Type B pancreatic cell (in vitro differentiated cells): ENCODE measurements around the gene MCC. TPM values are rescaled to one million over a fixed set of nuclear protein-coding genes. Genes with fewer than 3 reads are reported as not detected.
"Not testable (repeated sequence)": the region's sequence is repeated elsewhere in the genome, so short reads cannot be mapped to it uniquely, and the experiment has no call there.

ENCODE experiments used
- DNase-seq: peaks from one replicate; pipeline ENCODE4 v3.0.0; 2021; ENCODE audit warnings: mixed read lengths; ENCODE audit not compliant: unreplicated experiment; ENCODE audit errors: extremely low spot score
- H3K27ac Mint-ChIP-seq: 2 replicates; pipeline ENCODE4 v1.8.0; 2021; ENCODE audit warnings: mild to moderate bottlenecking, mixed read lengths
- H3K27me3 Mint-ChIP-seq: 2 replicates; pipeline ENCODE4 v1.8.0; 2021; ENCODE audit warnings: mixed read lengths
- H3K36me3 Mint-ChIP-seq: 2 replicates; pipeline ENCODE4 v1.8.0; 2021; ENCODE audit warnings: mixed read lengths
- H3K4me1 Mint-ChIP-seq: one replicate; pipeline ENCODE4 v1.8.0; 2021; ENCODE audit warnings: mixed read lengths; ENCODE audit not compliant: unreplicated experiment
- H3K4me3 Mint-ChIP-seq: 2 replicates; pipeline ENCODE4 v1.8.0; 2021; ENCODE audit warnings: mild to moderate bottlenecking, mixed read lengths
- H3K9me3 Mint-ChIP-seq: 2 replicates; pipeline ENCODE4 v1.8.0; 2021; ENCODE audit warnings: mixed read lengths
- CTCF ChIP-seq: fragments of 200-600 bp; sonication (generic); conservative IDR thresholded peaks from 2 replicates; pipeline ENCODE4 v1.5.0; 2021; ENCODE audit warnings: antibody characterized with exemption, mild to moderate bottlenecking
- total RNA-seq: library from RNA; stranded (reverse); gene quantifications from 2 replicates; pipeline ENCODE4 v1.2.1, GENCODE V29; 2021; ENCODE audit warnings: low replicate concordance

Gene MCC
- total RNA-seq, 1 donor from 2014 or later = 24.0 TPM

- no peaks in the 10 kb centered on the region for H3K27me3 Mint-ChIP-seq
- peaks cover 25% of the 10 kb centered on the region for H3K36me3 Mint-ChIP-seq
- peaks cover under 1% of the 10 kb centered on the region for H3K9me3 Mint-ChIP-seq
- H3K4me3 Mint-ChIP-seq = no peak overlapping the region
- TF ChIP-seq CTCF = no peak
- DNase-seq = no peak
- H3K27ac Mint-ChIP-seq = no peak overlapping the region
- H3K4me1 Mint-ChIP-seq = peaks cover 10% of the 10 kb centered on the region
Observed at GRCh38 chr5:113082547-113082905, 405.7 kb downstream of the MCC start.

- no peak for TF ChIP-seq CTCF
- H3K27me3 Mint-ChIP-seq = no peaks in the 10 kb centered on the region
- DNase-seq = no peak
- peaks cover 5% of the 10 kb centered on the region for H3K9me3 Mint-ChIP-seq
- H3K36me3 Mint-ChIP-seq = peaks cover 31% of the 10 kb centered on the region
- peaks cover 10% of the 10 kb centered on the region for H3K4me1 Mint-ChIP-seq
- no peak overlapping the region for H3K4me3 Mint-ChIP-seq
- H3K27ac Mint-ChIP-seq = no peak overlapping the region
Observed at GRCh38 chr5:113081881-113082546, 406.2 kb downstream of the MCC start.

DNA sequence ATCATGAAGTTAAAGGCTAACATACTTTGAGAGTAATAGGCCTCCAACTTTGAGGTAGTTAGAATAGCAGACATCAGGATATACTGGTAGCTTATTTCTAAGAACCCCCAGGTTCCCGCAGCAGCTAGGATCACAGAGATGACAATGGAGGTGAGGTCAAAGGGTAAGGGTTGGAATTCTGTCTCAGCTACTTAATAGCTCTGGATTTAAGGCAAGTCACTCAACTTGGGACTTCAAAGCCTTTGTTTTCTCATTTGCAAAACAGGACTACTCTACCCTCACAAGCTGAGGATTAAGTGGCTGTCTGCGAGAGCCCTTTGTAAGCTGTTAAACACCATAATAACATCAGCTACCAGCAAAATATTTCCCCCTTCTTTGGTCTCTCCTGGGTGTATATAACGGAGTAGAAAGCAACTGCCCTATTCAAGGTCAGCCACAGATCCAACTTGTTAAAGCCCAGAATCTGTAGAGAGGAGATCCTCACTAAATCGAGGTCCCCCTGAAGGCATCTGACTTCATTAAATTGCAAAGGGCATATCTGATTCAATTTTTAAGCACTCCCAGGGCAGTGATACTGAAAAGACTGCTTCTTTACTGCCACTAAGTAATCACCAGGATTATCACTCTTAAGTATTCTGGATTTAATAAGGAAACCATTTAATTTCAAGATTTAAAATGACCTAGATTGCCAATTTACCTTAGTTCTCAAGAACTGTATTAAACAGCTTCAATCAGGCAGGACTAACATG is 407.0 kb downstream of the MCC start:
- TF ChIP-seq CTCF = no peak
- Mint-ChIP-seq H3K4me3 (no peak overlapping the region), H3K27me3 (no peaks in the 10 kb centered on the region), H3K27ac (no peak overlapping the region), H3K4me1 (peaks cover 10% of the 10 kb centered on the region), H3K36me3 (peaks cover 31% of the 10 kb centered on the region), H3K9me3 (peaks cover 5% of the 10 kb centered on the region)
- no peak for DNase-seq

DNA sequence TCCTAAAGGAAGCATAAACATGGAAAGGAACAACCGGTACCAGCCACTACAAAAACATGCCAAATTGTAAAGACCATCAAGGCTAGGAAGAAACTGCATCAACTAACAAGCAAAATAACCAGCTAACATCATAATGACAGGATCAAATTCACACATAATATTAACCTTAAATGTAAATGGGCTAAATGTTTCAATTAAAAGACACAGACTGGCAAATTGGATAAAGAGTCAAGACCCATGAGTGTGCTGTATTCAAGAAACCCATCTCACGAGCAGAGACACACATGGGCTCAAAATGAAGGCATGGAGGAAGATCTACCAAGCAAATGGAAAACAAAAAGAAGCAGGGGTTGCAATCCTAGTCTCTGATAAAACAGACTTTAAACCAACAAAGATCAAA is 411.6 kb downstream of the MCC start:
- not testable (repeated sequence) for H3K27ac Mint-ChIP-seq, DNase-seq, H3K27me3 Mint-ChIP-seq, H3K4me3 Mint-ChIP-seq, H3K9me3 Mint-ChIP-seq, H3K4me1 Mint-ChIP-seq
- peaks cover 38% of the 10 kb centered on the region for H3K36me3 Mint-ChIP-seq

DNA sequence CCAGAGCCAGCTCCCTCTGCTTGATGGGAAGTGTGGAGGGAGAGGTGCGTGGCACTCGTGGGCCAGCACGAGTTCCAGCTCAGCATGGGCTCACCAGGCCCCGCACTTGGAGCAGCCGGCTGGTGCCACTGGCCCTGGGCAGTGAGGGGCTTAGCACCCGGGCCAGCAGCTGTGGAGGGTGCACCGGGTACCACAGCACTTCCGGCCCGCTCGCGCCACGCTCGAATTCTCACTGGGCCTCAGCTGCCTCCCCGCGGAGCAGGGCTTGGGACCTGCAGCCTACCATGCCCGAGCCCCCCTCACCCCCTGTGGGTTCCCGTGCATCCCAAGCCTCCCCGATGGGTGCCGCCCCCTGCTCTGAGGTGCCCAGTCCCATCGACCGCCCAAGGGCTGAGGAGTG is 413.2 kb downstream of the MCC start:
- no peaks in the 10 kb centered on the region for H3K4me1 Mint-ChIP-seq
- H3K27ac Mint-ChIP-seq = no peak overlapping the region
- no peaks in the 10 kb centered on the region for H3K27me3 Mint-ChIP-seq
- TF ChIP-seq CTCF = no peak
- H3K9me3 Mint-ChIP-seq = peaks cover 5% of the 10 kb centered on the region
- DNase-seq = no peak
- no peak overlapping the region for H3K4me3 Mint-ChIP-seq
- H3K36me3 Mint-ChIP-seq = peaks cover 38% of the 10 kb centered on the region

DNA sequence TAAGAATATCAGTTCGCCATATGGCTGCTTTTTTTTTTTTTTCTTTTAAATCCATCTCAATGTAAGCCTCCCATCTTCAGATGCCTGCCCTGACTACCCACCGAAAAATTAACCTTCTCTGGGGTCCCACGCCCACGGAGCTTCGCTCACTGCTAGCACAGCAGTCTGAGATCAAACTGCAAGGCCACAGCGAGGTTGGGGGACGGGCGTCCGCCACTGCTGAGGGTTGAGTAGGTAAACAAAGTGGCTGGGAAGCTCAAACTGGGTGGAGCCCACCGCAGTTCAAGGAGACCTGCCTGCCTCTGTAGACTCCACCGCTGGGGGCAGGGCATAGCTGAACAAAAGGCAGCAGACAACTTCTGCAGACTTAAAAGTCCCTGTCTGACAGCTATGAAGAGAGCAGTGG is 414.6 kb downstream of the MCC start:
- H3K27ac Mint-ChIP-seq, H3K9me3 Mint-ChIP-seq, H3K27me3 Mint-ChIP-seq, H3K4me1 Mint-ChIP-seq, H3K4me3 Mint-ChIP-seq, DNase-seq: not testable (repeated sequence)
- peaks cover 35% of the 10 kb centered on the region for H3K36me3 Mint-ChIP-seq
